Ramos (cell line): ENCODE data around the gene MROH7.

ENCODE experiments used
- in situ Hi-C: fragments of 300-500 bp; cut with MboI; formaldehyde crosslinking; loops from one replicate; pipeline ENCODE4 v1.14.3; 2022; ENCODE audit warnings: low sequenced_read_pairs; ENCODE audit not compliant: unreplicated experiment

Gene MROH7

GRCh38 chr1:54686155-54686554 is 44.6 kb downstream of the MROH7 start:
- in situ Hi-C loops, result no loop called here

- in situ Hi-C loops, result no loop called here
Measured at GRCh38 chr1:54694771-54695170, 53.2 kb downstream of the MROH7 start.

- in situ Hi-C loops, result no loop called here
Measured at GRCh38 chr1:54695221-54695620, 53.6 kb downstream of the MROH7 start.

- in situ Hi-C loops, result no loop called here
Measured at GRCh38 chr1:54695764-54696163, 54.2 kb downstream of the MROH7 start.

- in situ Hi-C loops, result no loop called here
Measured at GRCh38 chr1:54696262-54696661, 54.7 kb downstream of the MROH7 start.

GRCh38 chr1:54697896-54698295 is 56.3 kb downstream of the MROH7 start:
- in situ Hi-C loops, result no loop called here

- in situ Hi-C loops, result no loop called here
Measured at GRCh38 chr1:54698346-54698745, 56.8 kb downstream of the MROH7 start.

- in situ Hi-C loops, result no loop called here
Measured at GRCh38 chr1:54699936-54700525, 58.4 kb downstream of the MROH7 start.

GRCh38 chr1:54701066-54701465 is 59.5 kb downstream of the MROH7 start:
- in situ Hi-C loops, result no loop called here

- in situ Hi-C loops, result no loop called here
Measured at GRCh38 chr1:54701996-54702395, 60.4 kb downstream of the MROH7 start.

- in situ Hi-C loops, result no loop called here
Measured at GRCh38 chr1:54703471-54703870, 61.9 kb downstream of the MROH7 start.

GRCh38 chr1:54705153-54705552 is 63.6 kb downstream of the MROH7 start:
- in situ Hi-C loops, result no loop called here

GRCh38 chr1:54706419-54706818 is 64.8 kb downstream of the MROH7 start:
- in situ Hi-C loops, result no loop called here

GRCh38 chr1:54708385-54708784 is 66.8 kb downstream of the MROH7 start:
- in situ Hi-C loops, result no loop called here

GRCh38 chr1:54709547-54710292 is 68.1 kb downstream of the MROH7 start:
- in situ Hi-C loops, result no loop called here

- in situ Hi-C loops, result no loop called here
Measured at GRCh38 chr1:54710434-54710833, 68.8 kb downstream of the MROH7 start.

- in situ Hi-C loops, result no loop called here
Measured at GRCh38 chr1:54710841-54711240, 69.3 kb downstream of the MROH7 start.

GRCh38 chr1:54711536-54711935 is 70.0 kb downstream of the MROH7 start:
- in situ Hi-C loops, result no loop called here

- in situ Hi-C loops, result no loop called here
Measured at GRCh38 chr1:54714881-54715492, 73.4 kb downstream of the MROH7 start.

- in situ Hi-C loops, result no loop called here
Measured at GRCh38 chr1:54715493-54716298, 74.1 kb downstream of the MROH7 start, which contains the start of gene TTC4. Gene TTC4, plus strand, starts transcription at chr1:54715861. Its CDS starts 48 bp downstream, at chr1:54715909.
